ENCODE measurements around the gene KAT2A. TPM values are rescaled to one million over a fixed set of nuclear protein-coding genes. Genes with fewer than 3 reads are reported as not detected.
A peak's percentile ranks its signal among the peaks of the same experiment; 100 is the strongest.

Gene KAT2A
- total RNA-seq, 4 donors from 2014 or later = 13.8 to 31.1 (median 21.8) TPM

- no peaks in the 10 kb centered on the region for H3K9me3 ChIP-seq
- no peak for DNase-seq (ENCODE audit: extremely low spot score)
- peaks cover 0 to 6% (median 0%) of the 10 kb centered on the region in 4 donors for H3K27me3 ChIP-seq
- H3K4me3 ChIP-seq = no peak overlapping the region
- no peaks in the 10 kb centered on the region for H3K36me3 ChIP-seq
- H3K27ac ChIP-seq (replicated peaks in 1 of 4) = no peak overlapping the region
- no peak for TF ChIP-seq POLR2AphosphoS5 (IDR thresholded peaks at IDR 0.05)
- TF ChIP-seq POLR2A (IDR thresholded peaks at IDR 0.05; ENCODE audit: low read depth) = no peak
- no peak for TF ChIP-seq CTCF (IDR thresholded peaks at IDR 0.05)
- no peak for TF ChIP-seq EP300 (IDR thresholded peaks at IDR 0.05)
- H3K4me1 ChIP-seq = no peaks in the 10 kb centered on the region
- WGBS = 51% methylated on average over 22 of the region's 22 CpGs
- intact Hi-C loops (cut with DNase I) = no loop called here
Measured at GRCh38 chr17:42163696-42164407, 42.7 kb upstream of the KAT2A start.

DNA sequence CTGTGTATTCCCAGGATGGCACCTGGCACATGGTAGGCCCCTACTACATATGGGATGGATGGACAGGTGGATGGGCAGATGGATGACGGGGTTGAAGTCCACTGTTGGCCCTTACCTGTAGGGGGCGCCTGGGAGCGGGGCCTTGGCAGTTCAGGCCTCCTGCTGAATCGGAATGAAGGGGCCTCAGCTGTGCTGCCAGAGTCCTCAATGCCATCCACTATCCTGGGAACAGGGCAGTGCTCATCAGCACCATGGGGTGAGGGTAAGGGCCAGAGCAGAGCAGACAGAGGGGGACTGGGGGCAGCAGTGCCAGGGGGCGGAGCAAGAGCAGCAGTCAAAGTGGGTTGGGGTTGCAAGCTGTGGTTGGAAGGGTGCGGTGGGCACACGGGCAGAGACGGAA lies 41.9 kb upstream of the KAT2A start:
- no peaks in the 10 kb centered on the region for H3K36me3 ChIP-seq
- TF ChIP-seq EP300 (IDR thresholded peaks at IDR 0.05) (no peak), CTCF (IDR thresholded peaks at IDR 0.05) (peak in 1 of 3 experiments; percentile 9), POLR2AphosphoS5 (IDR thresholded peaks at IDR 0.05) (no peak), POLR2A (IDR thresholded peaks at IDR 0.05; ENCODE audit: low read depth) (no peak)
- no peak overlapping the region for H3K4me3 ChIP-seq
- DNase-seq (ENCODE audit: extremely low spot score) = no peak
- intact Hi-C loops (cut with DNase I) = no loop called here
- peaks cover 0 to 6% (median 0%) of the 10 kb centered on the region in 4 donors for H3K27me3 ChIP-seq
- WGBS = 54% methylated on average over 8 of the region's 8 CpGs
- H3K9me3 ChIP-seq = no peaks in the 10 kb centered on the region
- H3K27ac ChIP-seq (replicated peaks in 1 of 4) = no peak overlapping the region
- H3K4me1 ChIP-seq = no peaks in the 10 kb centered on the region

DNA sequence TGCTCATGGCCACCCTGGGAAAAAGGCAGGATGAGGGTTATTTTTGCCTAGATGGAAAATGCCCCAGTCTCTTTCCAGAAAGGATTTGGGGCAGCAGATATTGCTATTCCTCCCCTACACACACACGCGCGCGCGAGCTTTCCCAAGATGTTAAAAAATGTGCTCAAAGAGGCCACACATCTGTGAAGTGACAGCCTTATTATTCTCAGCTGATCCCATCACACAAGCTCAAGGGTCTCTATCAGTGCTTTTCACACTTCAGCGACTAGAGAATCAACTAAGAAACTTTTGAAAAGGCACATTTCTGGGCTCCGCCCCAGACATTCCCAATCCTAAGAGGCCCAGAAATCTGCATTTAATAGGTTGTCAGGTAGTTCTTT lies 39.4 kb upstream of the KAT2A start:
- no peaks in the 10 kb centered on the region for H3K36me3 ChIP-seq
- peaks cover 0 to 4% (median 3%) of the 10 kb centered on the region in 4 donors for H3K4me1 ChIP-seq
- 83% methylated on average over 7 of the region's 7 CpGs for WGBS
- intact Hi-C loops (cut with DNase I) = no loop called here
- H3K27me3 ChIP-seq = peaks cover 0 to 6% (median 0%) of the 10 kb centered on the region in 4 donors
- H3K9me3 ChIP-seq = no peaks in the 10 kb centered on the region
- no peak overlapping the region for H3K4me3 ChIP-seq
- DNase-seq (ENCODE audit: extremely low spot score) = no peak
- no peak overlapping the region for H3K27ac ChIP-seq (replicated peaks in 1 of 4)
- TF ChIP-seq CTCF (IDR thresholded peaks at IDR 0.05) = no peak
- TF ChIP-seq POLR2AphosphoS5 (IDR thresholded peaks at IDR 0.05) = no peak
- TF ChIP-seq EP300 (IDR thresholded peaks at IDR 0.05) = no peak
- TF ChIP-seq POLR2A (IDR thresholded peaks at IDR 0.05; ENCODE audit: low read depth) = no peak

- Histone ChIP-seq H3K27me3 (peaks cover 0 to 6% (median 0%) of the 10 kb centered on the region in 4 donors), H3K36me3 (no peaks in the 10 kb centered on the region), H3K9me3 (no peaks in the 10 kb centered on the region), H3K27ac (replicated peaks in 1 of 4) (no peak overlapping the region), H3K4me1 (peaks cover 0 to 9% (median 6%) of the 10 kb centered on the region in 4 donors), H3K4me3 (no peak overlapping the region)
- intact Hi-C loops (cut with DNase I) = no loop called here
- TF ChIP-seq CTCF (IDR thresholded peaks at IDR 0.05) (no peak), EP300 (IDR thresholded peaks at IDR 0.05) (no peak), POLR2AphosphoS5 (IDR thresholded peaks at IDR 0.05) (no peak), POLR2A (IDR thresholded peaks at IDR 0.05; ENCODE audit: low read depth) (no peak)
- WGBS = 78% methylated on average over 12 of the region's 14 CpGs
- DNase-seq (ENCODE audit: extremely low spot score) = no peak
Measured at GRCh38 chr17:42159796-42160530, 38.8 kb upstream of the KAT2A start.
